ENCODE data around the gene CCDC81.

GRCh38 chr11:86360775-86361395, 13.8 kb upstream of the CCDC81 start:
- no peak for TF ChIP-seq CTCF (IDR thresholded peaks at IDR 0.05; ENCODE audit: insufficient read depth, low read length)
- no peak for TF ChIP-seq POLR2AphosphoS5 (IDR thresholded peaks at IDR 0.05; ENCODE audit: low read depth)
- TF ChIP-seq GABPA (IDR thresholded peaks at IDR 0.05; ENCODE audit: low read depth): no peak
- no peak for TF ChIP-seq REST (IDR thresholded peaks at IDR 0.05; ENCODE audit: insufficient replicate concordance, low read depth)
